ENCODE measurements around the gene KLF15. TPM values are rescaled to one million over a fixed set of nuclear protein-coding genes. Genes with fewer than 3 reads are reported as not detected.

KLF15 gene
- total RNA-seq, 1 donor = 1.5 TPM

GRCh38 chr3:126351771-126352475 is 5.3 kb downstream of the KLF15 start:
- no peak for DNase-seq (ENCODE audit: low read depth)
- TF ChIP-seq CTCF (IDR thresholded peaks at IDR 0.05; ENCODE audit: insufficient read depth, low read length) = no peak
- no peak overlapping the region for H3K4me3 ChIP-seq (ENCODE audit: low read depth, low read length)

- H3K4me3 ChIP-seq (ENCODE audit: low read depth, low read length) = no peak overlapping the region
- no peak for DNase-seq (ENCODE audit: low read depth)
- no peak for TF ChIP-seq CTCF (IDR thresholded peaks at IDR 0.05; ENCODE audit: insufficient read depth, low read length)
These were observed 6.0 kb downstream of the KLF15 start for GRCh38 chr3:126351086-126351770.

- no peak for TF ChIP-seq CTCF (IDR thresholded peaks at IDR 0.05; ENCODE audit: insufficient read depth, low read length)
- no peak for DNase-seq (ENCODE audit: low read depth)
- no peak overlapping the region for H3K4me3 ChIP-seq (ENCODE audit: low read depth, low read length)
These were observed 6.6 kb downstream of the KLF15 start for GRCh38 chr3:126350502-126351085.

- DNase-seq (ENCODE audit: low read depth) = no peak
- no peak overlapping the region for H3K4me3 ChIP-seq (ENCODE audit: low read depth, low read length)
- no peak for TF ChIP-seq CTCF (IDR thresholded peaks at IDR 0.05; ENCODE audit: insufficient read depth, low read length)
These were observed 7.4 kb downstream of the KLF15 start for GRCh38 chr3:126349611-126350501.

GRCh38 chr3:126349071-126349470 is 8.1 kb downstream of the KLF15 start:
- no peak for DNase-seq (ENCODE audit: low read depth)
- no peak overlapping the region for H3K4me3 ChIP-seq (ENCODE audit: low read depth, low read length)
- TF ChIP-seq CTCF (IDR thresholded peaks at IDR 0.05; ENCODE audit: insufficient read depth, low read length) = no peak

GRCh38 chr3:126348308-126348920 is 8.8 kb downstream of the KLF15 start:
- H3K4me3 ChIP-seq (ENCODE audit: low read depth, low read length) = no peak overlapping the region
- DNase-seq (ENCODE audit: low read depth) = no peak
- peak; percentile 26 for TF ChIP-seq CTCF (IDR thresholded peaks at IDR 0.05; ENCODE audit: insufficient read depth, low read length)

All from fibroblast of the aortic adventitia (primary cell).